ENCODE measurements around the gene CSE1L.

DNA sequence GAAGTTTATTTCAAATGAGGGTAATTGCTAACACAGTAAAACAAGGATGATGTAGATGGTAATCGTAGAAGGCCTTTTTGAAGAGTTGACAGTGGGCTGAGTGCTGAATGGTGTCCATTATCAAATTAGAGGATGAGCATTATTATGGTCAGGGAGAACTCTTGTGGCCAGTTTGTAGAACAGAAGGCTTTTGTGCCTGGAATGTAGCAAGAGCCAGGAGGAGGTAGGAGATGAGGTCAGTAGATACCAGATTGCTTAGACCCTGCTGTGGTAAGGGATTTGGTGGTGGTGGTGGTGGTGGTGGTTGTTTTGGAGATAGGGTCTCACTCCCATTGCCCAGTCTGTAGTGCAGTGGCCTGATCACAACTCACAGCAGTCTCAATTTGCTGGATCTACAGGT is 6.2 kb downstream of the CSE1L start:
- TF ChIP-seq, protein P1, sequence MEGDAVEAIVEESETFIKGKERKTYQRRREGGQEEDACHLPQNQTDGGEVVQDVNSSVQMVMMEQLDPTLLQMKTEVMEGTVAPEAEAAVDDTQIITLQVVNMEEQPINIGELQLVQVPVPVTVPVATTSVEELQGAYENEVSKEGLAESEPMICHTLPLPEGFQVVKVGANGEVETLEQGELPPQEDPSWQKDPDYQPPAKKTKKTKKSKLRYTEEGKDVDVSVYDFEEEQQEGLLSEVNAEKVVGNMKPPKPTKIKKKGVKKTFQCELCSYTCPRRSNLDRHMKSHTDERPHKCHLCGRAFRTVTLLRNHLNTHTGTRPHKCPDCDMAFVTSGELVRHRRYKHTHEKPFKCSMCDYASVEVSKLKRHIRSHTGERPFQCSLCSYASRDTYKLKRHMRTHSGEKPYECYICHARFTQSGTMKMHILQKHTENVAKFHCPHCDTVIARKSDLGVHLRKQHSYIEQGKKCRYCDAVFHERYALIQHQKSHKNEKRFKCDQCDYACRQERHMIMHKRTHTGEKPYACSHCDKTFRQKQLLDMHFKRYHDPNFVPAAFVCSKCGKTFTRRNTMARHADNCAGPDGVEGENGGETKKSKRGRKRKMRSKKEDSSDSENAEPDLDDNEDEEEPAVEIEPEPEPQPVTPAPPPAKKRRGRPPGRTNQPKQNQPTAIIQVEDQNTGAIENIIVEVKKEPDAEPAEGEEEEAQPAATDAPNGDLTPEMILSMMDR (IDR thresholded peaks at IDR 0.05; ENCODE audit: poor library complexity): no peak
- no peak for TF ChIP-seq EZH2 (IDR thresholded peaks at IDR 0.05; ENCODE audit: borderline replicate concordance)
